AG09309 (cell line): ENCODE results near the gene SSH3.

Experiments
- DNase-seq: peaks from one replicate; pipeline ENCODE4 v3.0.0-alpha.2; 2010; ENCODE audit warnings: low read depth
- H3K4me3 ChIP-seq: 2 replicates; pipeline ENCODE4 v1.5.1; 2011; ENCODE audit warnings: mild to moderate bottlenecking, low read depth, low read length, moderate library complexity; ENCODE audit not compliant: control insufficient read depth
- TF ChIP-seq, protein P1 (sequence below): IDR thresholded peaks from 2 replicates; pipeline ENCODE4 v1.5.1; 2011; ENCODE audit warnings: mild to moderate bottlenecking, low read depth, low read length, inconsistent platforms; ENCODE audit not compliant: insufficient read depth, control insufficient read depth; ENCODE audit errors: missing control alignments

Gene SSH3

DNA sequence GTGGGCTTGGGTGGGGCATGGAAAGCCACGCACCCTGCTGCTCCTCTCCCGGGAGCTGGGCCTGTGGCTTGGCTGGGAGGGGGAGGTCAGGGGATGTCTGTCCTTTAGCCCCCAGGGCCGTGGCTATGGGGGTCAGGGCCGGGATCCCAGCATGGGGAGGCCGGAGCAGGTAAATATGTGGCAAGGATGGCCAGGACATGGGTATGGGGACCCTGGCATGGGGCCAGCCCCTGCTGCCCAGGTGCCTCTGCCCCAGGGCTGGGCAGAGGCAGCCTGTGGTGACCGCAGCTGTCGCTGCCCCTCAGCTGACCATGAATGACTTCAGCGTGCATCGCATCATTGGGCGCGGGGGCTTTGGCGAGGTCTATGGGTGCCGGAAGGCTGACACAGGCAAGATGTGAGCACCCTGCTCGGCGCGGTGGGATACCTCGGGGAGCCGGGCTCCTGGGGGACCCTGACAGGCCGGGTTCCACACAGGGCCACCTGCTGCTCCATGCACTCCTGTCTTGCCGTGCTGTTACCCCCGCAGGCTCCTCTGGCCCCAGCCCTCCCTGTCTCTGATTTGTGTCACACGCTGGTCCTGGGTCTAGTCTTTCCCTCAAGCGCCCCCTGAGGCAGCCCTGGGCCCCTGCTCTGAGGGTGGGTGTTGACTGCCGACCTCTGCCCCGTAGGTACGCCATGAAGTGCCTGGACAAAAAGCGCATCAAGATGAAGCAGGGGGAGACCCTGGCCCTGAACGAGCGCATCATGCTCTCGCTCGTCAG, 22.4 kb upstream of the SSH3 start:
- TF ChIP-seq, protein P1, sequence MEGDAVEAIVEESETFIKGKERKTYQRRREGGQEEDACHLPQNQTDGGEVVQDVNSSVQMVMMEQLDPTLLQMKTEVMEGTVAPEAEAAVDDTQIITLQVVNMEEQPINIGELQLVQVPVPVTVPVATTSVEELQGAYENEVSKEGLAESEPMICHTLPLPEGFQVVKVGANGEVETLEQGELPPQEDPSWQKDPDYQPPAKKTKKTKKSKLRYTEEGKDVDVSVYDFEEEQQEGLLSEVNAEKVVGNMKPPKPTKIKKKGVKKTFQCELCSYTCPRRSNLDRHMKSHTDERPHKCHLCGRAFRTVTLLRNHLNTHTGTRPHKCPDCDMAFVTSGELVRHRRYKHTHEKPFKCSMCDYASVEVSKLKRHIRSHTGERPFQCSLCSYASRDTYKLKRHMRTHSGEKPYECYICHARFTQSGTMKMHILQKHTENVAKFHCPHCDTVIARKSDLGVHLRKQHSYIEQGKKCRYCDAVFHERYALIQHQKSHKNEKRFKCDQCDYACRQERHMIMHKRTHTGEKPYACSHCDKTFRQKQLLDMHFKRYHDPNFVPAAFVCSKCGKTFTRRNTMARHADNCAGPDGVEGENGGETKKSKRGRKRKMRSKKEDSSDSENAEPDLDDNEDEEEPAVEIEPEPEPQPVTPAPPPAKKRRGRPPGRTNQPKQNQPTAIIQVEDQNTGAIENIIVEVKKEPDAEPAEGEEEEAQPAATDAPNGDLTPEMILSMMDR = no peak
- no peak overlapping the region for H3K4me3 ChIP-seq
- no peak for DNase-seq

DNA sequence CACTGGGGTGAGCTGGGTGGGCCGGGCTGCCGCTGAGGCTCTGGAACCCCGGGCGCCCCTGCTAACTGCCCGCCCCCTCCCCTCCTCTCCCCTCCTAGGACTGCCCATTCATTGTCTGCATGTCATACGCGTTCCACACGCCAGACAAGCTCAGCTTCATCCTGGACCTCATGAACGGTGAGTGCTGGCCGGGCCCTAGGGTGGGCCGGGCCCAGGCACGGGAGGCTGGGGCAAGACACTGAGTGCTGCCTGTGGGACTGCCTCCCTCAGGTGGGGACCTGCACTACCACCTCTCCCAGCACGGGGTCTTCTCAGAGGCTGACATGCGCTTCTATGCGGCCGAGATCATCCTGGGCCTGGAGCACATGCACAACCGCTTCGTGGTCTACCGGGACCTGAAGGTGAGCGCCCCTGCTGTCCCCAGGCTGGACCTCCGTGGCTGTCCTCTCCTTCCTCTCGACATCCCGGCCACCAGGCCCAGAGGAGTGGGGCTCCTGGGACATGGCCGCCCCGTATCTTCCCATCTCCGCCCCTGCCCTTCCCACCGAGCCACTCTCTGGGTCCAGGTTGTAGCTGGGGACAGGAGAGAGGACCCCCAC, 21.7 kb upstream of the SSH3 start:
- H3K4me3 ChIP-seq = no peak overlapping the region
- TF ChIP-seq, protein P1 = no peak
- no peak for DNase-seq

DNA sequence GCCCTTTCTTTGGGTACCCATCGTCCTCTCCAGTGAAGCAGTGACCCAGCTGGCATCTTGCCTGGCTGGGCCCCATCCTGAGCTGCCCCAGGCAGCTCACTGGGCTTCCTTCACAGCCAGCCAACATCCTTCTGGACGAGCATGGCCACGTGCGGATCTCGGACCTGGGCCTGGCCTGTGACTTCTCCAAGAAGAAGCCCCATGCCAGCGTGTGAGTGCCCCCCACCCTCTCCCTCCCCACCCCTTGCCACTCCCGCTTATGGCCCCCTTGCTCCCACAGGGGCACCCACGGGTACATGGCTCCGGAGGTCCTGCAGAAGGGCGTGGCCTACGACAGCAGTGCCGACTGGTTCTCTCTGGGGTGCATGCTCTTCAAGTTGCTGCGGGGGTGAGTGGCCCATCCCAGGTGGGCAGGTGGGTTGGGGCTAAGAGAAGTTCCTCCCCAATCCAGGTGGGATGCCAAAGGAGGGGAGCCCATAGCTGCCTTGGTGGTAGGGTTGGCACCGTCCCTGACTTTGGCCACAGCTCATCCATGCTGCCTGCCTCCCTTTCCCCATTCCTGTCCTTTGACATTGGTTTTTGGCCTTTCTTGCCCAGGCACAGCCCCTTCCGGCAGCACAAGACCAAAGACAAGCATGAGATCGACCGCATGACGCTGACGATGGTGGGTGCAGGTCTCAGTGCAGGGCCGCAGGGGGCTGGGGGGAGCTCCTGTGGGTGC, 21.0 kb upstream of the SSH3 start:
- H3K4me3 ChIP-seq = no peak overlapping the region
- no peak for DNase-seq
- TF ChIP-seq, protein P1 = no peak

DNA sequence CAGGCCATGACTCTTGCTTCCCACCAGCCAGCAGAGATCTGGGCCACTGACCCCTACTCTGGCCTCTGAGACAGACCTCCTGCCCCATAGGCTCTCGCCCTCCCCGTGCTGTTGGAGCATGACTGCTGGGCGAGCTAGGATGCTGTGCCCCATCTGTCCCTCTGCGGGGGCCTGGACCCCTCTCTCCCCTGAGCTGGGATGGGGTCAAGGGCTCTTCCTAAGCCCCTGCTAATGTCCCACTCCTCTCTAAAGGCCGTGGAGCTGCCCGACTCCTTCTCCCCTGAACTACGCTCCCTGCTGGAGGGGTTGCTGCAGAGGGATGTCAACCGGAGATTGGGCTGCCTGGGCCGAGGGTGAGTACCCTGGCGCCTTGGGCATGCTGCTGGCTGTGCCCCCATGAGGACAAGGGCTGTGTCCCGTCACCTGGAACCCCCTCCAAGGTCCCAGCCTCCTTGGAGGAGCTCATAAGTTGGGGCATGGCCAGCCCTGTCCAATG, 20.4 kb upstream of the SSH3 start:
- H3K4me3 ChIP-seq = no peak overlapping the region
- no peak for DNase-seq
- TF ChIP-seq, protein P1 = no peak

DNA sequence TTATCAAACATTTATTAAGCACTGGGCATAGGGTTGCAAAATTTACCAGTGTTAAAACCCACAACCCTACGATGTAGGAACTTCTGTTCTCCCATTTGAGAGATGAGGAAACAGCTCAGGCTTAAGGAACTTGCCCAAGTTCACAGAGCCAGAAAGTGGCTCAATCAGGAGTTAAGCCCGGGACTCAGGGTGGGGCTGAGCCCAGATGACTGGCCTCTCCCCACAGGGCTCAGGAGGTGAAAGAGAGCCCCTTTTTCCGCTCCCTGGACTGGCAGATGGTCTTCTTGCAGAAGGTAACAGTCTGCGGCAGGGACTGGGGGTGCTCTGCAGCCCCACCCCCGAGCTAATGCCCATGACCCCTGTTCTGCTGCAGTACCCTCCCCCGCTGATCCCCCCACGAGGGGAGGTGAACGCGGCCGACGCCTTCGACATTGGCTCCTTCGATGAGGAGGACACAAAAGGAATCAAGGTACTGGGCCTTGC, 19.8 kb upstream of the SSH3 start:
- no peak overlapping the region for H3K4me3 ChIP-seq
- no peak for DNase-seq
- TF ChIP-seq, protein P1 = no peak

DNA sequence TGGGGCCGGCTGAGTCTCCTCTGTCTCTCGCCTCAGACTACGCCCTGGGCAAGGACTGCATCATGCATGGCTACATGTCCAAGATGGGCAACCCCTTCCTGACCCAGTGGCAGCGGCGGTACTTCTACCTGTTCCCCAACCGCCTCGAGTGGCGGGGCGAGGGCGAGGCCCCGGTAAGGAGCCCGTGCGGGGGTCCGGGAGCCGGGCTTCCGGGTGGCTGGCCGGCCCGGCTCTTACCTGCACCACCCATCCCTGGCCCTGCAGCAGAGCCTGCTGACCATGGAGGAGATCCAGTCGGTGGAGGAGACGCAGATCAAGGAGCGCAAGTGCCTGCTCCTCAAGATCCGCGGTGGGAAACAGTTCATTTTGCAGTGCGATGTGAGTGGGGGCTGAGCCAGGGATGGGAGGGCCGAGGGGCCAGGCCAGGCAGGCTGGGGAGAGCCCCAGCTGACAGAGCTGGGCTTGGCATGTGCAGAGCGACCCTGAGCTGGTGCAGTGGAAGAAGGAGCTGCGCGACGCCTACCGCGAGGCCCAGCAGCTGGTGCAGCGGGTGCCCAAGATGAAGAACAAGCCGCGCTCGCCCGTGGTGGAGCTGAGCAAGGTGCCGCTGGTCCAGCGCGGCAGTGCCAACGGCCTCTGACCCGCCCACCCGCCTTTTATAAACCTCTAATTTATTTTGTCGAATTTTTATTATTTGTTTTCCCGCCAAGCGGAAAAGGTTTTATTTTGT, 18.4 kb upstream of the SSH3 start:
- TF ChIP-seq, protein P1 = no peak
- no peak overlapping the region for H3K4me3 ChIP-seq
- DNase-seq = no peak
